Measurements from ENCODE around the gene WNT2.

The WNT2 gene

DNA sequence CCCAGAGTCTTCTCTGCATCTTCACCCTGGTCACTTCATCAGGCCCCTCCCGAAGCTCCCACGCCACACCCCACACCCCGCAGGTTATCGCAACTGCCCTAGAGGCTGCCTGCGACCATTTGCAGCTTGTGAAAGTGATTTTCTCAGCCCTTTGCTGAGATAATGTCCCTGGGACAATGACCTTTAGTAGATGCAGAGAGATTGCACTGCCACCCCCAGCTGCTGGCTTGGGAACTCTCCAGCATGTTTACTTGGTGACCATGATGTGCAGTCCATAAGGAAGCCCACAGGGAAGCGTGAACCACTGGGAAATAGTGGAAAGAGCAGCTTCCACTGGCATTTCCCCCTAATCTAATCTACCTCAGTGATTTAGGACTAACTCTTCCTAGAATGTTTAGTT, 97.3 kb downstream of the WNT2 start:
- TF ChIP-seq, protein P1, sequence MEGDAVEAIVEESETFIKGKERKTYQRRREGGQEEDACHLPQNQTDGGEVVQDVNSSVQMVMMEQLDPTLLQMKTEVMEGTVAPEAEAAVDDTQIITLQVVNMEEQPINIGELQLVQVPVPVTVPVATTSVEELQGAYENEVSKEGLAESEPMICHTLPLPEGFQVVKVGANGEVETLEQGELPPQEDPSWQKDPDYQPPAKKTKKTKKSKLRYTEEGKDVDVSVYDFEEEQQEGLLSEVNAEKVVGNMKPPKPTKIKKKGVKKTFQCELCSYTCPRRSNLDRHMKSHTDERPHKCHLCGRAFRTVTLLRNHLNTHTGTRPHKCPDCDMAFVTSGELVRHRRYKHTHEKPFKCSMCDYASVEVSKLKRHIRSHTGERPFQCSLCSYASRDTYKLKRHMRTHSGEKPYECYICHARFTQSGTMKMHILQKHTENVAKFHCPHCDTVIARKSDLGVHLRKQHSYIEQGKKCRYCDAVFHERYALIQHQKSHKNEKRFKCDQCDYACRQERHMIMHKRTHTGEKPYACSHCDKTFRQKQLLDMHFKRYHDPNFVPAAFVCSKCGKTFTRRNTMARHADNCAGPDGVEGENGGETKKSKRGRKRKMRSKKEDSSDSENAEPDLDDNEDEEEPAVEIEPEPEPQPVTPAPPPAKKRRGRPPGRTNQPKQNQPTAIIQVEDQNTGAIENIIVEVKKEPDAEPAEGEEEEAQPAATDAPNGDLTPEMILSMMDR (IDR thresholded peaks at IDR 0.05; ENCODE audit: control insufficient read depth, extremely low read depth, insufficient read depth) = no peak
- no peak for DNase-seq (ENCODE audit: low read depth)
- H3K4me3 ChIP-seq (ENCODE audit: low read depth, low read length) = no peak overlapping the region

Measured in LNCaP clone FGC (cell line).